Amniotic stem cell (primary cell): Measurements from ENCODE around the gene HOXA5.

ENCODE experiments used
- DNase-seq: peaks from one replicate; lab custom pipeline; 2025; lab: John Stamatoyannopoulos, UW

Gene HOXA5

GRCh38 chr7:27133409-27134231 lies 9.9 kb downstream of the HOXA5 start:
- no peak for DNase-seq

GRCh38 chr7:27132978-27133377 lies 10.5 kb downstream of the HOXA5 start:
- no peak for DNase-seq

- DNase-seq = no peak
Measured at GRCh38 chr7:27132214-27132613, 11.3 kb downstream of the HOXA5 start.

- DNase-seq = no peak
Measured at GRCh38 chr7:27131390-27131819, 12.1 kb downstream of the HOXA5 start.

GRCh38 chr7:27130540-27131389 lies 12.7 kb downstream of the HOXA5 start, which contains the start of gene HOXA4:
Gene HOXA4 (minus strand): TSS chr7:27130757. CDS start chr7:27130733, 24 bp downstream.
- DNase-seq = no peak

- no peak for DNase-seq
Measured at GRCh38 chr7:27129729-27130539, 13.5 kb downstream of the HOXA5 start.

GRCh38 chr7:27128776-27129728 lies 14.4 kb downstream of the HOXA5 start:
- DNase-seq = no peak

- DNase-seq = no peak
Measured at GRCh38 chr7:27128034-27128433, 15.4 kb downstream of the HOXA5 start.

- DNase-seq = no peak
Measured at GRCh38 chr7:27126596-27127327, 16.7 kb downstream of the HOXA5 start.

- no peak for DNase-seq
Measured at GRCh38 chr7:27125986-27126394, 17.5 kb downstream of the HOXA5 start.

GRCh38 chr7:27124902-27125689 lies 18.4 kb downstream of the HOXA5 start:
- DNase-seq = no peak

GRCh38 chr7:27124096-27124901 lies 19.2 kb downstream of the HOXA5 start:
- no peak for DNase-seq

- no peak for DNase-seq
Measured at GRCh38 chr7:27123477-27124053, 19.9 kb downstream of the HOXA5 start.

GRCh38 chr7:27123007-27123476 lies 20.4 kb downstream of the HOXA5 start:
- no peak for DNase-seq

- no peak for DNase-seq
Measured at GRCh38 chr7:27122077-27122910, 21.2 kb downstream of the HOXA5 start.

- no peak for DNase-seq
Measured at GRCh38 chr7:27121684-27122076, 21.8 kb downstream of the HOXA5 start.

- no peak for DNase-seq
Measured at GRCh38 chr7:27119412-27119911, 24.0 kb downstream of the HOXA5 start.
